GM04503 (cell line): Measurements from ENCODE around the gene ACTR3C.
A peak's percentile ranks its signal among the peaks of the same experiment; 100 is the strongest.

Experiments used
- DNase-seq: peaks from one replicate; pipeline ENCODE4 v3.0.0-alpha.2; 2012; ENCODE audit warnings: low read depth

The ACTR3C gene

DNA sequence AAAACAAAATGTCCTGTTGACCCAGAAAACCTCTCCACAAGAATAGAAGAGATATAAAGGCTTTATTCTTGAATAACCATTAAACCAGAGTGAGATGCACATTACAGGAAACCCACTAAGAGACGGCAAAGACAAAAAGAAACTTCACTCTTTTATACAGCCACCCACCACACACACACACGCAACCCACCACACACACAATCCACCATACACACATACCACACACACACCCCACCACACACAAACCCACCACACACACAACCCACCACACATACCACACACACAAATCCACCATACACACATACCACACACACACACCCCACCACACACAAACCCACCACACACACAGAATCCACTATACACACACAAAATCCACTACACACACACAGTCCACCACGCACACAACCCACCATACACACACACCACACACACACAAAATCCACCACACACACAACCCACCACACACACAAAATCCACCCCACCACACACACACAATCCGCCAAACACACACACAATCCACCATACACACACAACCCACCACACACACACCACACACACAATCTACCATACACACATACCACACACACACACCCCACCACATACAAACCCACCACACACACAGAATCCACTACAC, 35.8 kb upstream of the ACTR3C start:
- no peak for DNase-seq

DNA sequence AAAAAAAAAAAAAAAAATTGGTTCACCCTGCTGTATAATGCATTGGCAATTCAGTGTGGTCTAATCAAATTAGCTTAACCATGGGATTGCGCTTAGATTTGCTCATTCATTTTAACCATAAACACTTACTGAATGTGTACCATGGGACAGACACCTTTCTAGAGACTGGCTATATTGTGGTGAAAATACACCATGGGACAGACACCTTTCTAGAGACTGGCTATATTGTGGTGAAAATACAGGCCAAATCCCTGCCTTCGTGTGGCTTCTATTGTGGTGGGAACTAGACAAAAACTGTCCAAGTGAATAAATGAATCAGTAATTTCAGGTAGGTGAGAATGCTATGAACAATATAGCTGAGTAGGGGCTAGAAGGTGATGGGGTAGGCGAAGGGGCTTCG, 35.1 kb upstream of the ACTR3C start:
- DNase-seq: no peak

- DNase-seq: no peak
Measured at GRCh38 chr7:150357771-150358427, 34.6 kb upstream of the ACTR3C start.

DNA sequence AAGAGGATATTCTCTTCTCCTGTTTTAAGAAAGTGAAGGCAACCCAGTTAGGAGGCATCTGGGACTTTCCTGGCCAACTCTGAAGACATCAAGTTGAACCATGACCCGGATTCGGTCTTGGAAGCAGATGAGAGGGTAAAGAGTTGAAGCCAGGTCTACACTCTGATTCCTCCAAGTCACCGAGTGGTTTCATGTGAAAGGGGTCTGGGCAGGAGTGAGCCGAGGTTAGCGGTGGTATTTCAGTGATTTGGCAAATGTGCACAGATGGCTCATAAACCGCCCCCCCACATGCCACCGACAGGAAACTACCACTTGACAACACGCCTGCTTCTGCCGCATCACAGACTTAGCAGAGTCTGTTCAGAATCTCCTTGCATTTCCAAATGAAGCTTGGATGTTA, 33.9 kb upstream of the ACTR3C start:
- DNase-seq: no peak

DNA sequence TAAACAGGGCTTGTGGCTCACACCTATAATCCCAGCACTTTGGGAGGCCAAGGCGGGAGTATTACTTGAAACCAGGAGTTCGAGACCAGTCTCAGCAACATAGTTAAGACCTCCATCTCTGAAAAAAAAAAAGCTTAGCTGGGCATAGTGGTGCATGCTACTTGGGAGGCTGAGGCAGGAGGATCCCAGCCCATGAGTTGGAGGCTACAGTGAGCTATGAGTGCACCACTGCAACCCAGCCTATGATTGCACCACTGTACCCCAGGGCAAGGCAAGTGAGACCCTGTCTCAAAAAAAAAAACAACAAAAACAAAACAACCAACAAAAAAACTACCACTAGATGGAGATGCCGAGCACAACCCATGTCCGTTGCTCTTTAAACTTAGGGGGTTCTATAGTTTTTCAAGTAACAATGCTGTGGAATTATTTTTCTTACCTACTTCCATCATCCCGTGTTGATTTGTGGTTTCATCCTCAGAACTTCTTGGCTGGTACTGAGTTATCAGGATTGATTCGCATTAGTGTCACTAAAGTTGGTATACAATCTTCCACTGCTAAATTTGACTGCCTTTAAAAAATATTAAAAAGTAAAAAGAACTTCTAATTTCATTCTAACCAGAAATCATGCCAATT, 33.0 kb upstream of the ACTR3C start:
- no peak for DNase-seq

DNA sequence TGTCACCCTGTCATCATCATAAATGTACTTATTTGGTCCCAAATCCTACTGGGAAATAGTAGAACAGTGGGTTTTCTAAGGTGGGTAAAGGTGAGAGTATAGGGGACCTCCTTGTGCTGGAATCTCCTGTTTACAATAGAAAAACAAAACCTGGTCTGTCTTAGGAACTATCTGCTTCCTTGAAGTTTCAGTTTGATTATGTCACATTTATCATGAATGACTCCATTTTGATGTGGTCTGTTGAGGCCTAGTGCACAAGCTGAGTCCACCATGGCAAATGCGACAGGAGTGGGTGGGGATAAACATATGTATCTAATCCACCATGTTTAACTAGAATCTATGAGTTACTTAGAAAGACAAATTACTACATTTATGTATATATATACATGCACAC, 32.3 kb upstream of the ACTR3C start:
- DNase-seq: no peak

DNA sequence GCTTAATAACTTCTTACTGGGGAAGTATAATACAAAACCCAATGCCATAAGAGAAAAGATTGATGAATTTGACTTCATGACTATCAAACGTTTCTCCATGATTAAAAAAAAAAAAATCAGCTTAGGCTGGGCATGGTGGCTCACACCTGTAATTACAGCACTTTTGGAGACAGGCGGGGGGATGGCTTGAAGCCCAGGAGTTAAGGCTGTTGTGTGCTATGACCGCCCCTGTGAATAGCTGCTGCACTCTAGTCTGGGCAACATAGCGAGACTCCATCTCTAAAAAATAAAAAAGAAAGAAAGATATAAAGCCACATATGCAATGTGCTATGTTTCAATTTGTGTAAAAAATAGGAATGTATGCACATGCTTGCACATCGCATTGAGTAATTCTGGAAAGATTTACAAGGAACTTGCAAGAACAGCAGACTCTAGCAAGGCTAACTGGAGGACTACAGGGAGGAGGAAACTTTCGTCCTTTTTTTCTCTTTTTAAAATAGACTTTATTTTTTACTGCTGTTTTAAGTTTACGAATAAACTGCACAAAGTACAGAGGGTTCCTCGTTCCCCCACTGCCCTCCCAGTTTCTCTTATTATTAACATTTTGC, 28.3 kb upstream of the ACTR3C start:
- DNase-seq: no peak

GRCh38 chr7:150346922-150347321, 23.6 kb upstream of the ACTR3C start:
- DNase-seq: no peak

- DNase-seq: peak; percentile 63
Measured at GRCh38 chr7:150345012-150345411, 21.7 kb upstream of the ACTR3C start.

DNA sequence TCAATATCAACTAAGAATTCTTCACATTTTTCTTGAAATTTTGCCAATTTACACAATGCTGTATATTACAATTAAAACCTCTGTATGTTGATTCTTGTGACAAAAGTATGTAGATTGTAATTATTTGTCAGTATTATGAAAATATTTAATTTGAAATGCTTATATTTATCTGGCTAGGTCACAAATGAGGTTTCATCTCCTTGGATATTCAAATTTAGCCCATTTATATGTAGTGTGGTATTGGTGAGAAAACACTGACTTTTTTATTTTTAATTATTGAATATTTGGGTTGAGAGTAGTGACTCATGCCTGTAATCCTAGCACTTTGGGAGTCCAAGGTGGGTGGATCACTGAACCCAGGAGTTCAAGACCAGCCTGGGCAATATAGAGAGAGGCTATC, 21.0 kb upstream of the ACTR3C start:
- DNase-seq: no peak

- DNase-seq: no peak
Measured at GRCh38 chr7:150343225-150343624, 19.9 kb upstream of the ACTR3C start.

- no peak for DNase-seq
Measured at GRCh38 chr7:150342121-150342408, 18.7 kb upstream of the ACTR3C start.

DNA sequence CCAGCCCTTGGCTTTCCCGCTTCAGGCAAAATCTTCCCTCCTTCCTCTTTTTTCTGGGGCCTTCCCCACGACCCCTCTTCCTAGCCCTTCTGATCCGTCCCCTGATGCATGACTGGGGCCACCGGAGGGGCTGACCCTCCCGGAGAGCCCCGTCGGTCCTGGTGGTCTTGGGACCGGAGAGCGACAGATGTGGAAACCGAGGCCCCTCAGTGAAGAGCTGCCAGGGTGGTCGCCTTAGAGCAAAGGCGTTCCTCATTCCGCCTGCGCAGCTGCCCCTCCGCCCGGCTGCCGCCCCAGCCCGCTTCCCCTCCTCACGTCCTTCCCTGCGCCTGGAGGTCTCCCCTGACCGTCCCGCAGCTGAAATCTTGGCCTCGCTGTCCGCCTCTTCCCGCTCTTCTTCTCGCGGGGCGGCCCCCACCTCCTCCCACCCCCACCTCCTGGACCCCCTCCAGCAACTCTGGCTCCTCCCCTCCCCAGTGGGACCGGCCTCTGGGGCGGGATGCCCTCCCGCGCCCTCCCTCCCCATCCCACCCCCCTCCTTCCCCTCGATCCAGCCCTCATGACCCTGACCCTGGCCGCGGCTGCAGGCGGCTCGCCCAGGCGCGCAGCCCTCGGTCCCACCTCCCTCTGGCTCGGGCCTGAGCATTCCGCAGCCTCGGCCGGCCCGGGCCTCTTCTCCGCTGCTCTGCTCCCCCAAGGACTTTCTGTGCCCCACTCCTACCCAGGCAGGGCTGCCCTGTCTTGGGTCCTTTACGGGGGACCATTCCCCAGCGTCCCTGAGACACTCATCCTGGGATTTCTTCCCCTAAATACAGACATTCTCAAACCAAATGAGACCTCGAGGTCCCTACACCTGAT, 18.1 kb upstream of the ACTR3C start, which contains the start of gene RARRES2:
Gene RARRES2 (minus strand): TSS at position 367 of the 858 bp plus-strand sequence. CDS start 1,020 bp downstream, outside the sequence.
- DNase-seq: no peak

- DNase-seq: no peak
Measured at GRCh38 chr7:150340875-150341262, 17.5 kb upstream of the ACTR3C start.

- peak; percentile 8 for DNase-seq
Measured at GRCh38 chr7:150340024-150340749, 16.8 kb upstream of the ACTR3C start.

DNA sequence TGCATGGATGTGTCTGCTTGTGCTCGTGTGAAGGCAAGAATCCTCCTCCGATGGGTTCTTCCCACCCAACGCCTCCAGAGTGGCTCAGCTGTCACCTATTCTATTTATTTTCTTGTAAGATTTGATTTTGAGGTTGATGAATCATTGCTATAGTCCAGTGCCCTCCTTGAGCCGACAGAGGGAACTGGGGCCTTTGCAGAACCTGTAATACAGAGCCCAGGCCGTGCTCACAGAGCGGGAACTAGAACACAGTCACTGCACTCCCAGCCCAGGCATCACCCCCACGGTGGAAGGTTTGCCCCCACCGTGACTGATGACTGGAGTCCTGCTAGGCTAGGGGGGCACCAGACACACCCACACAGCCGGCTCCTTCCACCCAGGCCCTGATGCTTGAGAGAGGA, 16.1 kb upstream of the ACTR3C start:
- no peak for DNase-seq

- DNase-seq: no peak
Measured at GRCh38 chr7:150338166-150338829, 15.0 kb upstream of the ACTR3C start.

GRCh38 chr7:150337659-150338081, 14.3 kb upstream of the ACTR3C start:
- DNase-seq: no peak

DNA sequence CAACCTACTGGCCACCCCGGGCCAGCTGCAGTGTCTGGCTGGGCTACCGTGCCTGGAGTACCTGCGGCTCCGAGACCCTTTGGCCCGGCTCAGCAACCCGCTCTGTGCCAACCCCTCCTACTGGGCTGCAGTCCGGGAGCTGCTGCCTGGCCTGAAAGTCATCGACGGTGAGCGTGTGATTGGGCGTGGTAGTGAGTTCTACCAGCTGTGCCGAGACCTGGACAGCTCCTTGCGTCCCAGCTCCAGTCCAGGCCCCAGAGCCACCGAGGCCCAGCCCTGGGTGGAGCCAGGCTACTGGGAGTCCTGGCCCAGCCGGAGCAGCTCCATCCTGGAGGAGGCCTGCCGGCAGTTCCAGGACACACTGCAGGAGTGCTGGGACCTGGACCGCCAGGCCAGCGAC, 13.8 kb upstream of the ACTR3C start:
- no peak for DNase-seq

GRCh38 chr7:150336746-150337145, 13.4 kb upstream of the ACTR3C start:
- DNase-seq: no peak

GRCh38 chr7:150335774-150336112, 12.4 kb upstream of the ACTR3C start:
- DNase-seq: no peak
